ENCODE results near the gene SH3PXD2B.

- no peak for TF ChIP-seq POLR2AphosphoS5 (IDR thresholded peaks at IDR 0.05)
- TF ChIP-seq CTCF (IDR thresholded peaks at IDR 0.05) = no peak
- no peak for TF ChIP-seq POLR2A (IDR thresholded peaks at IDR 0.05)
Measured at GRCh38 chr5:172410160-172410559, 44.2 kb downstream of the SH3PXD2B start.

Data from stomach (tissue), 4 donors.